Activated CD4-positive, alpha-beta T cell treated with anti-CD3 and anti-CD28 coated beads for 48 hours (primary cell): ENCODE data around the gene CAPRIN1.

Source experiments
- DNase-seq: peaks from one replicate; pipeline ENCODE4 v3.0.0-alpha.2; 2020

Gene CAPRIN1

GRCh38 chr11:34051349-34052035 lies at the start of gene CAPRIN1:
CAPRIN1 (plus strand) TSS chr11:34051731; CDS start chr11:34052421, 690 bp downstream.
- peak; percentile 89 for DNase-seq

GRCh38 chr11:34002420-34002819 lies 49.1 kb upstream of the CAPRIN1 start:
- DNase-seq = no peak

- DNase-seq = no peak
Measured at GRCh38 chr11:34004236-34004635, 47.3 kb upstream of the CAPRIN1 start.

- DNase-seq = no peak
Measured at GRCh38 chr11:34006876-34007275, 44.7 kb upstream of the CAPRIN1 start.

- no peak for DNase-seq
Measured at GRCh38 chr11:34012734-34013133, 38.8 kb upstream of the CAPRIN1 start.

- DNase-seq = no peak
Measured at GRCh38 chr11:34013898-34014571, 37.5 kb upstream of the CAPRIN1 start.

GRCh38 chr11:34021977-34022735 lies 29.4 kb upstream of the CAPRIN1 start:
- no peak for DNase-seq

- DNase-seq = no peak
Measured at GRCh38 chr11:34026432-34026831, 25.1 kb upstream of the CAPRIN1 start.

GRCh38 chr11:34027516-34028408 lies 23.8 kb upstream of the CAPRIN1 start:
- DNase-seq = no peak

GRCh38 chr11:34028425-34028824 lies 23.1 kb upstream of the CAPRIN1 start:
- no peak for DNase-seq

- no peak for DNase-seq
Measured at GRCh38 chr11:34029176-34029575, 22.4 kb upstream of the CAPRIN1 start.

GRCh38 chr11:34030382-34030781 lies 21.1 kb upstream of the CAPRIN1 start:
- no peak for DNase-seq

GRCh38 chr11:34033399-34033798 lies 18.1 kb upstream of the CAPRIN1 start:
- DNase-seq = no peak

- DNase-seq = no peak
Measured at GRCh38 chr11:34034053-34034452, 17.5 kb upstream of the CAPRIN1 start.

GRCh38 chr11:34036456-34036855 lies 15.1 kb upstream of the CAPRIN1 start:
- no peak for DNase-seq

GRCh38 chr11:34037016-34037415 lies 14.5 kb upstream of the CAPRIN1 start:
- no peak for DNase-seq

GRCh38 chr11:34040571-34040970 lies 11.0 kb upstream of the CAPRIN1 start:
- DNase-seq = no peak

- peak; percentile 58 for DNase-seq
Measured at GRCh38 chr11:34044664-34045485, 6.7 kb upstream of the CAPRIN1 start.

- no peak for DNase-seq
Measured at GRCh38 chr11:34049028-34049427, 2.5 kb upstream of the CAPRIN1 start.

- no peak for DNase-seq
Measured at GRCh38 chr11:34050581-34051348, 766 bp upstream of the CAPRIN1 start.

- DNase-seq = peak; percentile 94
Measured at GRCh38 chr11:34052036-34052607, 591 bp downstream of the CAPRIN1 start.
